Right lobe of liver (tissue), 4 donors: Measurements from ENCODE around the gene LRMDA.

ENCODE experiments used
- POLR2A ChIP-seq: fragments of 450-650 bp; IDR thresholded peaks from one replicate; pipeline ENCODE4 v1.6.1; 2017; ENCODE audit warnings: antibody characterized with exemption, mild to moderate bottlenecking
- TF ChIP-seq, protein P1 (sequence below), 4 donors: fragments of 200-600 bp in 3 of 4; fragments of 450-650 bp in 1 of 4; IDR thresholded peaks; one replicate each; pipeline versions ENCODE4 v1.5.1 to v1.8.0; 2016 to 2022; ENCODE audit warnings: antibody characterized with exemption in 4 of 4, mild to moderate bottlenecking in 2 of 4
- donor health status: DM: no; HTN: no; CAD: no.
- donor health status: DM: no; HTN: no; CAD: no.
- donor health status: DM: no; HTN: yes; CAD: no.

DNA sequence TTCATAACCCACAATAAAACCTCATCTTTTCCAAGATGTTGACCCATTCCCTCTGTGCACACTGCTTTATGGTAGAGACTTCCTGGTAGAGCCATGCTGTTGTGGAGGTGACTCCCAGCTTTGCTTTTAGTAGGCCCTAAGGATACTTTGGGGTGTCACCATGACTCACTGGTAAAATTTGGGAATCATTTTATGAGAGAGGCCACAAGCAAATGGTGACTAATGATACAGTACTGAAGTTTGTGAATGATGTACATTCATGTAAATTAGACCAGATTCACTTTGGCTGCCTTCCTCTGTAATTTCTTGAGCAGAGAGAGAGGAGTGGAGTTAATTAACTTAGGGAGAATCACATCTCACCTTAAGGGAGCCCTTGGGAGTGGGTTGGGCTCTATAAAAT is 686.5 kb downstream of the LRMDA start:
- no peak for TF ChIP-seq POLR2A
- TF ChIP-seq, protein P1, sequence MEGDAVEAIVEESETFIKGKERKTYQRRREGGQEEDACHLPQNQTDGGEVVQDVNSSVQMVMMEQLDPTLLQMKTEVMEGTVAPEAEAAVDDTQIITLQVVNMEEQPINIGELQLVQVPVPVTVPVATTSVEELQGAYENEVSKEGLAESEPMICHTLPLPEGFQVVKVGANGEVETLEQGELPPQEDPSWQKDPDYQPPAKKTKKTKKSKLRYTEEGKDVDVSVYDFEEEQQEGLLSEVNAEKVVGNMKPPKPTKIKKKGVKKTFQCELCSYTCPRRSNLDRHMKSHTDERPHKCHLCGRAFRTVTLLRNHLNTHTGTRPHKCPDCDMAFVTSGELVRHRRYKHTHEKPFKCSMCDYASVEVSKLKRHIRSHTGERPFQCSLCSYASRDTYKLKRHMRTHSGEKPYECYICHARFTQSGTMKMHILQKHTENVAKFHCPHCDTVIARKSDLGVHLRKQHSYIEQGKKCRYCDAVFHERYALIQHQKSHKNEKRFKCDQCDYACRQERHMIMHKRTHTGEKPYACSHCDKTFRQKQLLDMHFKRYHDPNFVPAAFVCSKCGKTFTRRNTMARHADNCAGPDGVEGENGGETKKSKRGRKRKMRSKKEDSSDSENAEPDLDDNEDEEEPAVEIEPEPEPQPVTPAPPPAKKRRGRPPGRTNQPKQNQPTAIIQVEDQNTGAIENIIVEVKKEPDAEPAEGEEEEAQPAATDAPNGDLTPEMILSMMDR (IDR thresholded peaks at IDR 0.05) = no peak
